GM11168 (cell line): ENCODE results near the gene MLLT10.

Experiments used
- in situ Hi-C: fragments of 300-500 bp; cut with MboI; formaldehyde crosslinking; loops from one replicate; pipeline ENCODE4 v1.12.0; 2022; ENCODE audit warnings: low sequenced_read_pairs; ENCODE audit not compliant: unreplicated experiment

Gene MLLT10

DNA sequence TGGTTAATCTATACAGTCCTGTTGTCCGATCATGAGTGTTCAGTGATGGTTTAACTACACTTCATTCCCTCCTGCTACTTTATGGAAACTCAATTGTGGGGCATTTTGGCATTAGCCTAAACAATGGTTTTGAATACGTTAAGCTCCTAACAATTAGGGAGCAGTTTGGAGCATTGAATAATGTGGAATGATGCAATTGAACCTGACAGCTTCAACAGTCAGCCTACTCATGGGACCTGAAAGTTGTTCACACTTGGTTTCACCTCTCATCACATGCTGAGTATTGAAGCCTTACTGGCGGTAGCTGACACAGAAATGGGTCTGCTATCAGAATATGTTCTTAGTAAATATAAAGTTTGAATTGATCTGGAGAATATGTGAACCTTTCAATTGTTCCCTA lies 186.1 kb downstream of the MLLT10 start:
- in situ Hi-C loops = loop anchor here (10.0 kb wide), 1 partner anchor 225 kb away; no protein-coding TSS in a partner anchor

DNA sequence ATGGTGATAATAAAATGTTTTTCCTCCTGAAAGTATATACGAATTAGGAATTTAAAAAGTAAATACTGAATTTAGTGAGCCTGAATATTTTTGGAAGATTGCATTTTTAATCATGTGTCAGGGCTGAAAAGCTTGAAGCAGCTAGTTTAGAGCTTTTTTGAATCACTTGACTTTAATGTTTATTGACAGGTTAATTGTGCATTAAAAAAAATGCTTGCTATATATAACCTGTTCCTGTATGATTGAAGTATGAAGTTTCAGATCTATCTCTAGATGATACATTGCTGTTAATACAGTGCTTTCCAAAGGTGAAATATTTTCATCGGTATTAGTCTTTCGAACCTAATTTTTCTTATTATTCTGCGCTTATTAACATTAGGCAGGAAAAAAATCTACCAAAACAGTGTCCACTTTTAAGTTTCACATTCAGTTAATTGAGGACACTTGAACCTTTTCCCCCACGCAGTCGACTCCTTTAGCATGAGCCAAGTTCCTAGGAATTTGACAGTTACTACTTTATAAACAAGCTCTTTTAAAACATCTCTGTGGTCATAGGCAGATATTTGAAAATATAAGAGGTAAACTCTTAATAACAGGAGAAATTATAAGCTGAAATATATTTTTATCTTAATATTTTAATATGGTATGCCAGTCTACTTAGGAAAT lies 187.1 kb downstream of the MLLT10 start:
- in situ Hi-C loops = loop anchor here (10.0 kb wide), 1 partner anchor 226 kb away; no protein-coding TSS in a partner anchor

DNA sequence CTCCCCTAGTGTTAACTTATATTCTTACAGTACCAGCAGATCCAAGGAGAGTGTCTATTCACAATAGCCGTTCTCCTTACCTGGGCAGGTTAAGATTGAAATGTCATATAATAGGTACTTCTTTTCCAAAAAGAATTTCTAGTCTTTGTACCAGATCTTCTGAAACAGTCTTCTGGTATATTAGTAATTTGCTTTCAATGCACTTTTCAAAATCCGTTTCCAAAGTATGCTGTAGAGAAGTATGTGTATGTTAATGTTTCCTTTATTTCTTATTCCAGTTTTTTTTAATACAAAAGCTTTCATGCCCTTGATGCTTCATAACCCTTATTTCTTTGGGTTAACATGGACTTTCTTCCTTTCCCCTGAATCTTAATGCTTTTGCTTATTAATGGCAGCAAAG lies 188.2 kb downstream of the MLLT10 start:
- in situ Hi-C loops = loop anchor here (10.0 kb wide), 1 partner anchor 227 kb away; no protein-coding TSS in a partner anchor

DNA sequence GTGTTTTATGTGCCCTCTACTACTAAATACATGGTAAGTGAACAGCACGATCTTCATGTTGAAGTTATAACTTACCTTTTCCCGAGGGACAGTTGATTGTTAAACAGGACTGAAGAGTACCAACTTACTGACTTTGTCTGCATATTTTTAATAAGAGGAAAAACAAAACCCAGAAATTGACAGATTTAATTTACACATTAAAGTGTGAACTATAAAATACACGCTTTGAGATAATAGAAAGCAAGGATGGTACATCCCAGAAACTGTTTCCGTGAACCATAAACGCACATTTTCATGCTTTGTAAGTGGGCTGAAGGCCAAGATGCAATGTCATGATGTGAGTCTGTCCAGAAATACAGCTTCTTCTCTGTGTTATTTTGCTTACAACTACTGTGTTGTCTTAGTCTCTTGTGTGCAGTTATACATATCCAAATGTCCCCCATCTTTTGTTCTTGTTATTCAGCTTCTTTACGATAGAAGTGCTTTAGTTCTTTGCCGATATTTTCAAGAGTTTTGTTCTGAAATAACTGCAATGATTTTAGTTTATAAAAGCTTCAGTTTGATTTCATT lies 190.1 kb downstream of the MLLT10 start:
- in situ Hi-C loops = loop anchor here (10.0 kb wide), 1 partner anchor 229 kb away; no protein-coding TSS in a partner anchor

DNA sequence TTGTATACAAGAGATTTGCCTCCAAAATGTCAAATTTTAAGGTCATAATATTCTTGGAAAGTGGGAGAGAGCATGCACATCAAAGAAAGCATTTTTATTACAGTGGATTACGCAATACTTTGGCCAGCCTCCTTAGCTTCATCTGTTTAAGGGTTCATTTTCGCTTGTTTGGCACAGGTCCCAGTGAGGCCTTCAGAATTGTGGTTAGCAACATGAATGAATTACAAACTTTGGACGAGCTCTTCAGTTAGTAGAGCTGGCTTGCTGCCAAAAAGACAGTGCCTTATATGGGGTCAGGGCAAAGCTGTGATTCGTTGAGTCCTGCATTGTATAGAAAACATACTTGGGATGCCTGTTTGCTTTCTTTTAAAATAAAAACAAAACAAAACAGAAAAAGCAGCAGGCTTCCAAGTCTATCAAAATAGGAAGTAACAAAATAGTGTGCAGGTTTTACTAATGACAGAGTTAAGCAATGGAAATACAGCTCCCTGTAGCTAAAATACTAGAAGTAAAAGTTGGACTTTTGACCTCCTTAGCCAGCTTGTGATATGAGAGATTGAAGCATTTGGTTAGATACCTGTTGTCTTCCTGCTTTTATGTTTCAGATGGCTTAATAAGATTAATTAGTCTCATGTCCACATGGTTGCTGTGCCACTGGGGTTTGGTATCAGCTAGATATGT lies 190.8 kb downstream of the MLLT10 start:
- in situ Hi-C loops = loop anchor here (10.0 to 25.0 kb wide), 2 partner anchors 230 to 438 kb away; no protein-coding TSS in a partner anchor

DNA sequence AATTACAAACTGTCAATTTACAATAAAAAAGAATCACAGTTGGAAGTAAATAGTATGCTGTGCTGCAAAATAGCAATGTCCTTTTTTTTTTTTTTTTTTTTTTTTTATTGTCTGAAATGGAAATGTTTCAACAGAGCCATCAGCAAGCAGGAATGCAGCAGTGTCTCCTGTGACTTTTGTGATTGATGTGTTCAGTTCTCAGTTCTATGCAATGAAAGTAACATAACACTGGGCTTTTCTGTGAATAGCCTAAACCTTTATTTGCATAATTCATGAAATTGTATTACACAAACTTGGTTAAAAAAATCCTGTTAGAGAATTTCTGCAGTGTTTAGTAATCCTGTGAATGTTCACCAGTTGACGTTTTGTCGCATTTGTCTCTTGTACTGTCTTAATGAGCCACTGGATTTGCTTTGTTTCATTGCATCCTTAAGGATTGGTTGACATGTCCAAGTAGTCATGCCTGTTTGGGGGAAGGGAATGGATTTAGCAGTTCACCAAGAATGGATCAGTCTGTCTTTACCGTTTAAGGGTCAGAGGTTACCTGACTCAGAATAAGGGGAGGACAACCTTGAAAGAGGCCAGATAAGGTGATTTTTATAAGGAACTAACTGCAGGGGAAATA lies 192.7 kb downstream of the MLLT10 start:
- in situ Hi-C loops = loop anchor here (10.0 to 25.0 kb wide), 2 partner anchors 232 to 439 kb away; no protein-coding TSS in a partner anchor

DNA sequence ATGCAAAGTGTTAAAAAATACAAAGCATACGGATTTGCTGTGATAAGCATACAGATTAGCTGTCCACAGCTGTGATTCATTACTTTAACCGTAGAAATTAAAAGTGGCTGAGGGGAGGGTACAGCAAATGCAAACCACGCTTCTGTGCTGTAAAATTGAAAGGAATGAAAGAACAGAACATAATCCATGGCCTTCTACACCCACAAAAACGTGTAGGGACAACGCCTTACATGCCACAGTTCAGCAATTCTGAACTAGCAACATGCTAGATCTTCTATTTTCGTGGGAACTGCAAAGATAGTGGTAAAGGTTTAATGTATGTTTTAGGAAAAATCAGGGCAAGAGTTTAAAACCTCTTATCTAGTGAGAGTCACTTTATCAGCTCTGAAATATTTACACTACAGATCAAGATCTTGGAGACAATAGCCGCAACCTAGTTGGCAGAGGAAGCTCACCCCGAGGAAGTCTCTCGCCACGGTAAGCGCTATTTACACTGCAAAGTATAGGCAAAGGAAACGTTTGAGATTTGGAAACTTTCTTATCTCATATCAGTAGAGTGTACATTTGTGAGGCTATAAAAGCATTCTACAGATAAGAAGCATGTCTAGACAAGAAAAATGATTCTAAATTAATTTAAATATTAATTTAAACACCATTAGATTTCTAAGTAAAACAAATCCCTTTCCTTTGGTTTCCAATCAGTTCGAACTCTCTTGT lies 193.6 kb downstream of the MLLT10 start:
- in situ Hi-C loops = loop anchor here (10.0 to 25.0 kb wide), 2 partner anchors 233 to 440 kb away; no protein-coding TSS in a partner anchor

DNA sequence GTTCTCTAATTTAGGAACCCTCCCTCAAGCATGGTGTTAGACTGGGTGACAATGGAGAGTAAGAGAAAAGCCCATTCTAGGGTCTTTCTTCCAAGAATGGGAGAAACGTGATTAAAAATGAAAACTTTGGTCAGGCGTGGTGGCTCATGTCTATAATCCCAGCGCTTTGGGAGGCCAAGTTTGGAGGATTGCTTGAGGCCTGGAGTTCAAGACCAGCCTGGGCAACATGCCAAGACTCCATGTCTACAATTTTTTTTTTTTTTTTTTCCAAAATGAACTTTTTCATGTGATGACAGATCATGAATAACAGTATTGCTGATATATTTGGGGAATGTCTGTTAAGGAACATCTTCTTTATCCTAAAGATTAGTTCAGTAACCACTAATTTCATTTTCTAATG lies 194.6 kb downstream of the MLLT10 start:
- in situ Hi-C loops = loop anchor here (10.0 to 25.0 kb wide), 2 partner anchors 234 to 441 kb away; no protein-coding TSS in a partner anchor

DNA sequence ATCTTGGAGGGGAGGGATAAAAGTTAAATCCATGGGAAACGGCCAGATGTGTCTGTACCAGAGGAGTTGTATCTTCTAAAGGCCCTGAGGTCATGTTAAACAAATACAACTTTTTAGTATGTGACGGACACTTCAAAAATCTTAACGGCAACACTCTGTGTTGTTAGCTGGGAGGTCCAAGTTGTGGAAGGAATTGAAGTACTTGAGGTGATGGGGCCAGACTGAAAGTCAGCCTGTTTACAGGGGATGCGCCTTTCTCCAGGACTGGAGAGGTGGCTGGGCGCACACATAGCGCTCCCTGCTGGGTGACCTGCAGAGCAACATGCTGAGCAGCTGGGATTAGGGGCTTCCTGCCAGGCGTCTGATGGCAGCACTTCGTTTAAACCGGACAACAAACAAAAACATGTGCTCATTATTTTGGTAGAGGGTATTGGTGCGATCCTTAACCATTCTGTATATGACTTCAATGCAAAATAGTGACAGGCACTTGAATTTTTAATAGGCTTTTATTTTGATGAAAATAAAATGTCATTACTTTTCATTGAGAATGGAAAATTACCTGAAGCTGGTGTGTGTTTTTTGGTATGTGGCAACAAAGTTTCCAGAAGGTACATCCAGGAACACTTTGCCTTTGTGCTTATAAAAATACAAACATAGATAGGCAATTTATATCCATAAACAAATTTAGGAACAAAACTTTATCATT lies 198.2 kb downstream of the MLLT10 start:
- in situ Hi-C loops = loop anchor here (25.0 kb wide), 1 partner anchor 445 kb away; no protein-coding TSS in a partner anchor

DNA sequence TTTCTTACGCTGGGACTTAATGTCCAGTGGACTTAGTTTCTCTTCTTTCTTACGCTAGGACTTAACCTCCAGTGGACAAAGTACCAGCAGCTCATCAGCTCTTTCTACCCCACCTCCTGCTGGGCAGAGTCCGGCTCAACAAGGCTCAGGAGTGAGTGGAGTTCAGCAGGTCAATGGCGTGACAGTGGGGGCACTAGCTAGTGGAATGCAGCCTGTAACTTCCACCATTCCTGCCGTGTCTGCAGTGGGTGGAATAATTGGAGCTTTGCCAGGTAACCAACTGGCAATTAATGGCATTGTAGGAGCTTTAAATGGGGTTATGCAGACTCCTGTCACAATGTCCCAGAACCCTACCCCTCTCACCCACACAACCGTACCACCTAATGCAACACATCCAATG lies 199.7 kb downstream of the MLLT10 start:
- in situ Hi-C loops = loop anchor here (25.0 kb wide), 1 partner anchor 446 kb away; no protein-coding TSS in a partner anchor

DNA sequence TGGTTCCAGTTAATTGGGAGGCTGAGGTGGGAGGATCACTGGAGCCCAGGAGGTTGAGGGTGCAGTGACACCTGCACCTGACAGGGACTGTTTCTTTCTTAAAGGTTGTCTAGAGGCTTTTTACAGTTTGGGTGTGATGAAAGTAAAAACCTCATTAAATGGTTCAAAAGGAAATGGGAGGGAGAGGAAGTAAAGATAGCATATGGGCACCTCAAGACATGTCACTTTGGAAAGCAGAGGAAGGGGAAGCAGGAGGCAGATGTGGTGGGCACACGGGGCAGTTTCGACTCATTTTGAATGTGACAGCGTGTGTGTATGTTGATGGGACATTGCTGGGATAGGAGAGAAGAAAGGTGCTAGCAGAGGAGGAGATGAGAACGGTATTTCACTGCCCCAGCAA lies 203.1 kb downstream of the MLLT10 start:
- in situ Hi-C loops = loop anchor here (25.0 kb wide), 1 partner anchor 450 kb away; no protein-coding TSS in a partner anchor

DNA sequence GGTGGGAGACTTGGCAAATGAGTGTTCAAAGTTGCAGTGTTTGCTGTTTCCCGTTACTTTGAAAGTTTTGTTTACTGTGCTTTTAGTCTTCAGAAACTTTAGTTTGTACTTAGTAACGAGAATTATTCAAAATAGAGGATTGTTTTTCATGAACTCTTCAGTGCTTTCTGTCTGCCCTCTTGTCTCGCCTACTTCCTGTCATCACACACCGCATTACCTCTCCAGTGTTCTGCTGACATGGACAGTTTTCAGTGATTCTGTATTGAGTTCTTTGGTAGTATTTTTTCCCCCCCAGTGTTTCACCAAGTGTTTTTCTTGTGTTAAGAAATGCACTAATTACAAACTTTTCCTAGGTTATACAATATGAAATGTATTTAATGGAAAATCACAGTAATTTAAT lies 207.0 kb downstream of the MLLT10 start:
- in situ Hi-C loops = loop anchor here (25.0 kb wide), 1 partner anchor 454 kb away; no protein-coding TSS in a partner anchor

DNA sequence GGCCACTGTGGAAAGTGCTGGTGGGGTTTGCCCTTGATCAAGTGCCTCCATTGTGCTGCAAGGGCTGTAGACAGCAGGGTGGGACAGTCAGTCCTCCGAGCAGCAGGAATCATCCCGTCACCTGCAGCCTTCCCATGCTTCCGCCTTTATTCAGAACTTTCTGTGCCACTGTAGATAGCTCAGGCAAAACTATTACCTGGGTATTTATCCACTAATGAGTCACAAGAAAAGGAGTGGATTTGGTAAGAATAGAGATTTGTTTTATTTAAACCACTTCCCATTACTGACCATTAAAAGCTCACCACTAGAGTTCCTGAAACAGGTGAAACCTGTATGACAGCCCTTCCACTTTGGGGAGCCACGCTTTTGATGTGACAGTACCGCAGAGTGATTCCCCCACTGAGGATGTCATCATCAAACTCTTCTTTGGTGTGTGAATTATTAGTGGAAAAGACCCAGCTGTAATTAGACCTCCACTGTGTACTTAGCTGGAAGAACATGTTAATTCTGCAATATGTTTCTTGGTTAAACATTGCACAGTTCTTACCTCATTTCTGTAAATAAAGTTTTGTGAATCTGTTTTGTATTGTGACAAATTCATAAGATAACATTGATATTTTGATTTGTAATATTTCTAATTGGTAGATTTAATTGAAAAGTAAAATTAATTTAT lies 208.8 kb downstream of the MLLT10 start:
- in situ Hi-C loops = loop anchor here (25.0 kb wide), 1 partner anchor 456 kb away; no protein-coding TSS in a partner anchor

DNA sequence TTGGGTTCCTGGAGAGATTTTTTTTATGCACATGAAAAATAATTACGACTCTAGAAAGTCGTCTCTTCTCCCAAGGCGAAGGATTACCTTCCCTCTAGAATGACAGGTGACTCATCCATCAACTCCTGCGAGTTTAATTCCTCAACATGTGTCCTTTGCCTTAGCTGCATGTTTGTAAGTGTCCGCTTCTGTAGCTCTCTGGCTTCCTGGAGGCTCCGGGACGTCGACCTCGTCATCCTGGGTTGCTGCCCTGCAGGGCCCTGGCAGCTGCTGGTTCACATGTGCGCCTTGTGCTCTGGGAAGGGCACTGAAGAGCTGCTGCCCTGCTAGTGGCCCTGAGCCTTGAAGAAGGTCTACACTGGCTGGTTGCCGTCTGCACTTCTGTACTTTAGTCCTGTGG lies 210.2 kb downstream of the MLLT10 start:
- in situ Hi-C loops = loop anchor here (25.0 kb wide), 1 partner anchor 457 kb away; no protein-coding TSS in a partner anchor

DNA sequence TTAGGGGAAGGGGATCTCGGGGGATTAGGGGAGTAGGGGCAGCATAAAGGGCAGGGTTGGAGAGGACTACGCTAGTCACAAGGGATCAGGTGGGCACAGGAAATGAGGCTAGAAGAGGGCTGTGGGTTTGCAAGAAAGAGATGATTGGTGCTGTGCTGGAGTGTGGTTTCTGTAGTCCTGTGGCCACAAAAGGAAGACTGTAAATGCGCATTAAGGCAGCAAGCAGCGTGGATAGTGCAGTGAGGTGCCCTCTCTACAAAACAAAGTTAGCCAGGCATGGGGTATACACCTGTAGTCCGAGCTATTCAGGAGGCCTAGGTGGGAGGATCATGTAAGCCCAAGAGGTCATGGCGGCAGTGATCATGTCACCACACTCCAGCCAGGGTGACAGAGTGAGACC lies 212.1 kb downstream of the MLLT10 start:
- in situ Hi-C loops = loop anchor here (25.0 kb wide), 1 partner anchor 459 kb away; no protein-coding TSS in a partner anchor

DNA sequence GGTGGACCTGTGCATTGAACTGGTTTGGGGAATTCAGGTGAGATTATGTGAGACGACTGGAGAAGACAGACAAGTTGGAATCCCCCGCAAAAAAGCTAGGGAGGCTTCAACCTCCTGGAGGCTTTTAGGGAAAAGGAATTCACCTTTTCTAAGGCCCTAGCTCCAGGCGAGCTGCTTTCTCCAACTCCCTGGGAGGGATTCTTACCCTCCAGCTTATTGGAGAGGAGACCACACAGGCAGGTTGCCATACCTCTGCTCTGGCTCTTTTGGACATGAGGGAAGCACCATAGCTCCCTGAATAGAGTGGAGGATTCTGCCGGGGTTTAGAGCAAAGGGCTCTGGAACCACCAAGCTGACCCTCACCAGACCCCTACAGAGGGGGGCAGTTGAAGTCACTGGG lies 213.8 kb downstream of the MLLT10 start:
- in situ Hi-C loops = loop anchor here (25.0 kb wide), 1 partner anchor 461 kb away; no protein-coding TSS in a partner anchor

DNA sequence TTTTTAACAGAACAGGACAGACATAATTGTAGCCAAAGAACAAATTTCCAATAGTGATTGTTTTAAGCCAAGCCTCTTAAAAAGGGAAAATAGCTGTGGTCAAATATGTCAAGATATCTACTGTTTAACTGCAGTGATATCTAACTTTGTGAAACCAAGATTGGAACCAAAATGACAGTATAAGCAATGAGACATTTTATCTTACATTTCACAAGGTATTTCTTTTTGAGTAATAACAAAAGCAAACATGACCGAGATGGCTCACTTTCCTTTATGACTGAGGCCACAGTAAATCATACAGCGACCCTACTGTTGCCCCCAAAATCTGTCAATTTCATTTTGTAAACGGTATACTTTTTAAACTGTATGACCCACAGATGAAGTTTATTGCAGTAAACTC lies 215.8 kb downstream of the MLLT10 start:
- in situ Hi-C loops = loop anchor here (25.0 kb wide), 1 partner anchor 462 kb away; no protein-coding TSS in a partner anchor

DNA sequence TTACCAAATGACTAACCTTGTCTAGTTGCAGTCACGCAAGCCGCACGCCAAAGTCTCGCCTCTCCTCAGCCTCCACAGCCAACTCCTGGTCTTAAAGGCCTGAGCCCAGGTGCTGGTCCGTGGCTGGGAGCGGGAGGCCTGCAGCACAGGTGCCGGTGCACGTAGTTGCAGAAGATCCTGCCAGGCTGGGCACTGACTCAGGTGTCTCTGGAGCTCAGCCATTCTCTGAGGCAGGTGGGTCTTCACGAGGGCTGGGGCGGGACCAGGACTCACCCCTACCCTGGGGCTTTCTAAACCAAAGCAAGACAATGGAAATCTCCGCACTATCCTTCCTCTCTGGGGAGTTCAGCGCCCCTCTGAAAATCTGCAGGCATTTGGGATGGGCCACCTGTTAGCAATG lies 216.4 kb downstream of the MLLT10 start:
- in situ Hi-C loops = no loop called here
